ENCODE data around the gene TLR4. TPM values are rescaled to one million over a fixed set of nuclear protein-coding genes. Genes with fewer than 3 reads are reported as not detected.

The TLR4 gene
- total RNA-seq, 1 experiment from 2014 or later, result not detected

DNA sequence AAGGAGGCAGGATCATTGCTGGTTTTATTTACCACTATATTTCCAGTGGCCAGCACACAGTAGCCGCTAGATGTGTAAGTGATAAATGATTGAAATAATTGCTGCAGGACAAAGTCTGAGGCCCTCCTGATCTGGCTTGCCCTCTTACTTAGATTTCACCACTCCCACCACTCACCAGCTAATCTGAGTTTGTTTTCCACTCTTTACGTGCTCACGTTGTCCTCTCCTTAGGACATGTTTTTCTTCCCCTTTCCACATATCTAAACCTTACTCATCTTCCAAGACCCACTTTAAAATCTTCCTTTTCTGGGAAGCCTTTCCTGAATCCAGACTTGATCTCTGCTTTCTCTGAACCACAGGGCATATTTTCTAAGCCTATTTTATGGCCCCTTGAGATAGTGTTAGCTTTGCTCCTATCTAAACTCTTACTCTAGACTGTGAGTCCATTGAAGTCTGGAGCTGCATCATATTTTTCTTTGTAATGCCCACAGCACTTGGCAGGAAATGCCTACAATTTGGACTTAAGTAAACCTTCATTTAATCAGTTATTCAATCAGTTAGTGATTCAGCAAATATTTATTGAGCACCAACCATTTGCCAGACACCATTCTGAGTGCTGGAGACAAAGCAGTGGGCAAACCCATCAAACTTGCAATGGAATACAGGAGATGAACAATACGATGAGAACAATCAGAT, 2.4 kb downstream of the TLR4 start:
- POLR2A ChIA-PET (ENCODE audit: low non-redundant PET), result no interaction called here
- CTCF ChIA-PET, result no interaction called here
- Histone ChIP-seq H3K27me3 (replicated peaks; ENCODE audit: insufficient read depth, low read depth, low read length, poor library complexity) (no peaks in the 10 kb centered on the region), H3K4me1 (ENCODE audit: insufficient read depth, low read length, poor library complexity, severe bottlenecking) (no peaks in the 10 kb centered on the region), H3K27ac (ENCODE audit: low read depth, low read length, poor library complexity, severe bottlenecking) (no peak overlapping the region), H3K36me3 (ENCODE audit: insufficient read depth, low read length, poor library complexity, severe bottlenecking) (no peaks in the 10 kb centered on the region), H3K9me3 (ENCODE audit: low read depth, low read length, poor library complexity, severe bottlenecking) (no peaks in the 10 kb centered on the region), H3K4me3 (ENCODE audit: low read depth, low read length, poor library complexity, severe bottlenecking) (no peak overlapping the region)
- DNase-seq (ENCODE audit: low spot score), result no peak
- BruUV-seq (replicated peaks), result no TSS peak
- TF ChIP-seq EZH2 (IDR thresholded peaks at IDR 0.05; ENCODE audit: borderline replicate concordance, low read depth, low read length, poor library complexity, severe bottlenecking), result no peak
- TF ChIP-seq, protein P1, sequence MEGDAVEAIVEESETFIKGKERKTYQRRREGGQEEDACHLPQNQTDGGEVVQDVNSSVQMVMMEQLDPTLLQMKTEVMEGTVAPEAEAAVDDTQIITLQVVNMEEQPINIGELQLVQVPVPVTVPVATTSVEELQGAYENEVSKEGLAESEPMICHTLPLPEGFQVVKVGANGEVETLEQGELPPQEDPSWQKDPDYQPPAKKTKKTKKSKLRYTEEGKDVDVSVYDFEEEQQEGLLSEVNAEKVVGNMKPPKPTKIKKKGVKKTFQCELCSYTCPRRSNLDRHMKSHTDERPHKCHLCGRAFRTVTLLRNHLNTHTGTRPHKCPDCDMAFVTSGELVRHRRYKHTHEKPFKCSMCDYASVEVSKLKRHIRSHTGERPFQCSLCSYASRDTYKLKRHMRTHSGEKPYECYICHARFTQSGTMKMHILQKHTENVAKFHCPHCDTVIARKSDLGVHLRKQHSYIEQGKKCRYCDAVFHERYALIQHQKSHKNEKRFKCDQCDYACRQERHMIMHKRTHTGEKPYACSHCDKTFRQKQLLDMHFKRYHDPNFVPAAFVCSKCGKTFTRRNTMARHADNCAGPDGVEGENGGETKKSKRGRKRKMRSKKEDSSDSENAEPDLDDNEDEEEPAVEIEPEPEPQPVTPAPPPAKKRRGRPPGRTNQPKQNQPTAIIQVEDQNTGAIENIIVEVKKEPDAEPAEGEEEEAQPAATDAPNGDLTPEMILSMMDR (conservative IDR thresholded peaks at IDR 0.05; ENCODE audit: low read depth, low read length), result no peak
- intact Hi-C loops (cut with micrococcal nuclease; ENCODE audit: unreplicated experiment), result no loop called here

DNA sequence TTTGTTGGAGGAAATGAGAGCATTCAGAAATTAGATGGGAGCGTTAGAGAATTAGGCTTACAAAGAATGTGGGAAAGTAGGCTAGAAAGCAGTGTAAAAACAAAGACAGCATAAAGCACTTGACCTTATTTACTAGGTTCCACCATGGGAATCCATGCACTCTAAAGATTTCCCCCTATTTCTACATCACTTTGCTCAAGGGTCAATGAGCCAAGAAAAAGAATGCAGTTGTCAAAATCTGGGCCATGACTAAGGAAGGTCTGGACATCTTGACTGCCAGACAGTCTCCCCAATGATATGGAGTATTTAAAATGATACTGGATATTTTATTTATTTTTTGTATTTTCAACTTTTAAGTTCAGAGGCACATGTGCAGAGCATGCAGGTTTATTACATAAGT, 3.4 kb downstream of the TLR4 start:
- no peak for DNase-seq (ENCODE audit: low spot score)
- POLR2A ChIA-PET (ENCODE audit: low non-redundant PET), result no interaction called here
- no peak overlapping the region for H3K27ac ChIP-seq (ENCODE audit: low read depth, low read length, poor library complexity, severe bottlenecking)
- BruUV-seq (replicated peaks), result no TSS peak
- no peak for TF ChIP-seq EZH2 (IDR thresholded peaks at IDR 0.05; ENCODE audit: borderline replicate concordance, low read depth, low read length, poor library complexity, severe bottlenecking)
- TF ChIP-seq, protein P1 (conservative IDR thresholded peaks at IDR 0.05; ENCODE audit: low read depth, low read length), result no peak
- CTCF ChIA-PET, result no interaction called here
- H3K4me3 ChIP-seq (ENCODE audit: low read depth, low read length, poor library complexity, severe bottlenecking), result no peak overlapping the region
- intact Hi-C loops (cut with micrococcal nuclease; ENCODE audit: unreplicated experiment), result no loop called here
- no peaks in the 10 kb centered on the region for H3K36me3 ChIP-seq (ENCODE audit: insufficient read depth, low read length, poor library complexity, severe bottlenecking)
- H3K9me3 ChIP-seq (ENCODE audit: low read depth, low read length, poor library complexity, severe bottlenecking), result no peaks in the 10 kb centered on the region
- H3K4me1 ChIP-seq (ENCODE audit: insufficient read depth, low read length, poor library complexity, severe bottlenecking), result no peaks in the 10 kb centered on the region
- H3K27me3 ChIP-seq (replicated peaks; ENCODE audit: insufficient read depth, low read depth, low read length, poor library complexity), result no peaks in the 10 kb centered on the region

DNA sequence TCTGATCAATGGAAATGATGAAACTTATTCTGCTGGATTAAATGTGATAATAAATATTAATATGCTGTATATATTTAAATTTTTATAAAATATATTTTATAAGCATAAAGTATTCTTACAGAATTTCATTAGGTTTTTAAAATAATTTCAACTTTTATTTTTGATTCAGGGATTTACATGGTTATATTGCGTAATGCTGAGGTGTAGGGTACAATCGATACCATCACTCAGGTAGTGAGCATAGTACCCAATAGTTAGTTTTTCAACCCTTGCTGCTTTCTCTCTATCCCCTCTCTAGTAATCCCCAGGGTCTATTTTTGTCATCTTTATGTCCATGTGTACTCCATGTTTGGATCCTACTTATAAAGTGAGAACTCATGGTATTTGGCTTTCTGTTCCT, 5.7 kb downstream of the TLR4 start:
- BruUV-seq (replicated peaks), result no TSS peak
- H3K4me1 ChIP-seq (ENCODE audit: insufficient read depth, low read length, poor library complexity, severe bottlenecking), result no peaks in the 10 kb centered on the region
- CTCF ChIA-PET, result no interaction called here
- H3K27me3 ChIP-seq (replicated peaks; ENCODE audit: insufficient read depth, low read depth, low read length, poor library complexity), result peaks cover 11% of the 10 kb centered on the region
- no peak overlapping the region for H3K27ac ChIP-seq (ENCODE audit: low read depth, low read length, poor library complexity, severe bottlenecking)
- H3K36me3 ChIP-seq (ENCODE audit: insufficient read depth, low read length, poor library complexity, severe bottlenecking), result no peaks in the 10 kb centered on the region
- no peak overlapping the region for H3K4me3 ChIP-seq (ENCODE audit: low read depth, low read length, poor library complexity, severe bottlenecking)
- TF ChIP-seq, protein P1 (conservative IDR thresholded peaks at IDR 0.05; ENCODE audit: low read depth, low read length), result no peak
- TF ChIP-seq EZH2 (IDR thresholded peaks at IDR 0.05; ENCODE audit: borderline replicate concordance, low read depth, low read length, poor library complexity, severe bottlenecking), result no peak
- H3K9me3 ChIP-seq (ENCODE audit: low read depth, low read length, poor library complexity, severe bottlenecking), result no peaks in the 10 kb centered on the region
- DNase-seq (ENCODE audit: low spot score), result no peak
- POLR2A ChIA-PET (ENCODE audit: low non-redundant PET), result no interaction called here
- intact Hi-C loops (cut with micrococcal nuclease; ENCODE audit: unreplicated experiment), result no loop called here

Data from A673 (cell line).